Stimulated activated CD8-positive, alpha-beta memory T cell treated with anti-CD3 and anti-CD28 coated beads, Interleukin-15, amount 100 ng/mL, for 48 hours (primary cell): ENCODE results near the gene STAG1.
"Not testable (repeated sequence)": the region's sequence is repeated elsewhere in the genome, so short reads cannot be mapped to it uniquely, and the experiment has no call there.

ENCODE experiments used
- DNase-seq, 2 donors: peaks; one replicate each; pipeline ENCODE4 v3.0.0-alpha.2; 2020; ENCODE audit warnings: low read depth in 2 of 2

STAG1 gene

GRCh38 chr3:136752172-136752421 lies at the start of gene STAG1:
Gene STAG1 (minus strand): TSS chr3:136752378. CDS start chr3:136630898, 121,480 bp downstream.
- no peak for DNase-seq

- DNase-seq, result not testable (repeated sequence)
Observed at GRCh38 chr3:136801146-136801545, 49.0 kb upstream of the STAG1 start.

- DNase-seq, result no peak
Observed at GRCh38 chr3:136792556-136793330, 40.6 kb upstream of the STAG1 start.

GRCh38 chr3:136790786-136791185 lies 38.6 kb upstream of the STAG1 start:
- no peak for DNase-seq

GRCh38 chr3:136789976-136790375 lies 37.8 kb upstream of the STAG1 start:
- DNase-seq, result no peak

- no peak for DNase-seq
Observed at GRCh38 chr3:136788154-136788553, 36.0 kb upstream of the STAG1 start.

GRCh38 chr3:136787349-136787748 lies 35.2 kb upstream of the STAG1 start:
- DNase-seq, result no peak

- no peak for DNase-seq
Observed at GRCh38 chr3:136783708-136784191, 31.6 kb upstream of the STAG1 start.

GRCh38 chr3:136780741-136781140 lies 28.6 kb upstream of the STAG1 start:
- no peak for DNase-seq

GRCh38 chr3:136778865-136779264 lies 26.7 kb upstream of the STAG1 start:
- DNase-seq, result no peak

- no peak for DNase-seq
Observed at GRCh38 chr3:136772709-136773108, 20.5 kb upstream of the STAG1 start.

- not testable (repeated sequence) for DNase-seq
Observed at GRCh38 chr3:136758160-136759102, 6.3 kb upstream of the STAG1 start.

GRCh38 chr3:136755192-136755591 lies 3.0 kb upstream of the STAG1 start:
- no peak for DNase-seq

GRCh38 chr3:136753326-136753939 lies 1.3 kb upstream of the STAG1 start:
- no peak for DNase-seq

- DNase-seq, result peak; percentile 99
Observed at GRCh38 chr3:136752422-136753325, 496 bp upstream of the STAG1 start.

- peak; percentile 31 to 48 for DNase-seq
Observed at GRCh38 chr3:136751316-136752171, 634 bp downstream of the STAG1 start.

GRCh38 chr3:136750897-136751315 lies 1.3 kb downstream of the STAG1 start:
- no peak for DNase-seq

- no peak for DNase-seq
Observed at GRCh38 chr3:136750209-136750896, 1.8 kb downstream of the STAG1 start.

GRCh38 chr3:136749602-136750001 lies 2.6 kb downstream of the STAG1 start:
- not testable (repeated sequence) for DNase-seq

GRCh38 chr3:136749091-136749490 lies 3.1 kb downstream of the STAG1 start:
- DNase-seq, result no peak
